Measurements from ENCODE around the gene PKDCC.

DNA sequence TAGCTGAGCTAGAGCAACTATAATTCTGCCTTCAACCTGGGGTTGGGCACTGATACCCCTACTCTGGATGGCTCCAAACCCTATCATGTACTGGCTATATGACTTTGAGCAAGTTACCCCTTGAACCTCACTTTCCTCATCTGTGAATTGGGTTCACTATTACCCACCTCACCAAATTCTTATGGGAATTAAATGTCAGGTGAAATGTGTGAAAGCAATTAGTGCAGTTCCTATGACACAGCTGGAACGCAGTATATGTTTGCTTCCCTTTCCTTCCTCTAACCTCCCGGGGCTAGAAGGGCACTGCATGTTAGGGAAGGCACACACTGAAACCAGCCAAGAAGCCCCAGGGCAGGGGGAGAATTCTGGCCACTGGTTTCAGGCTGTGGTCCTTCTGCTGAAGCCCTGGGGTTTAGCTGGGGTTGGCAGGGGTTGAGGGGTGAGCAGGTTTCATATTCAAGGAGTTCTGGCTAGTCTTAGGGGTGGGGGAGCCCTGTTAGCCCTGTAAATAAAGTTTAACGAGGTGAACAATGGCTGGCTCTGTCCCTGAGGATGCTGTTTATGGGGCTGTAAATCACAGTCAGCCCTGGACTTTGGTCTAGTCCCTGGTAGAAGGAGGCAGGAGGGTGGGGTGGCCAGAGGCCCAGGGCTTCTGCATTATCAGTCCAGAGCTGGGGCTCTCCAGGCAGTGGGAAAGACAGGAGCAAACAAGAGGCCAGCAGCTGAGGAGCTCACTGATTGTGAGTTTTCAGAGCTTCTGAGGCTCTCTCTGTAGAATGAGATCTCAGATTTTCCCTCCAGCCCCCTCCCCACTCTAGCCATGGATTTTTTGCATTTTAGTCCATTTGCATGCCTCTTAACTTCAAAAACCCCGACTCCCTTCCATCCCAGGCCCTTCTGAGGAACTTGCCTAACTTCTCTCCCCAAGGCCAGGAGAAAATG lies 8.0 kb downstream of the PKDCC start:
- TF ChIP-seq, protein P1, sequence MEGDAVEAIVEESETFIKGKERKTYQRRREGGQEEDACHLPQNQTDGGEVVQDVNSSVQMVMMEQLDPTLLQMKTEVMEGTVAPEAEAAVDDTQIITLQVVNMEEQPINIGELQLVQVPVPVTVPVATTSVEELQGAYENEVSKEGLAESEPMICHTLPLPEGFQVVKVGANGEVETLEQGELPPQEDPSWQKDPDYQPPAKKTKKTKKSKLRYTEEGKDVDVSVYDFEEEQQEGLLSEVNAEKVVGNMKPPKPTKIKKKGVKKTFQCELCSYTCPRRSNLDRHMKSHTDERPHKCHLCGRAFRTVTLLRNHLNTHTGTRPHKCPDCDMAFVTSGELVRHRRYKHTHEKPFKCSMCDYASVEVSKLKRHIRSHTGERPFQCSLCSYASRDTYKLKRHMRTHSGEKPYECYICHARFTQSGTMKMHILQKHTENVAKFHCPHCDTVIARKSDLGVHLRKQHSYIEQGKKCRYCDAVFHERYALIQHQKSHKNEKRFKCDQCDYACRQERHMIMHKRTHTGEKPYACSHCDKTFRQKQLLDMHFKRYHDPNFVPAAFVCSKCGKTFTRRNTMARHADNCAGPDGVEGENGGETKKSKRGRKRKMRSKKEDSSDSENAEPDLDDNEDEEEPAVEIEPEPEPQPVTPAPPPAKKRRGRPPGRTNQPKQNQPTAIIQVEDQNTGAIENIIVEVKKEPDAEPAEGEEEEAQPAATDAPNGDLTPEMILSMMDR (IDR thresholded peaks at IDR 0.05 in 8 of 11, conservative IDR thresholded peaks at IDR 0.05 in 3 of 11): no peak
- no peak for TF ChIP-seq POLR2AphosphoS5 (IDR thresholded peaks at IDR 0.05)
